ENCODE measurements around the gene CFAP43. TPM values are rescaled to one million over a fixed set of nuclear protein-coding genes. Genes with fewer than 3 reads are reported as not detected.

Gene CFAP43
- total and polyA plus RNA-seq, 9 of the 15 experiments (the other 6 are each of a cell fraction or from before 2014, with no cell fraction given): 0.07 to 0.86 (median 0.11) TPM; not detected in 1

DNA sequence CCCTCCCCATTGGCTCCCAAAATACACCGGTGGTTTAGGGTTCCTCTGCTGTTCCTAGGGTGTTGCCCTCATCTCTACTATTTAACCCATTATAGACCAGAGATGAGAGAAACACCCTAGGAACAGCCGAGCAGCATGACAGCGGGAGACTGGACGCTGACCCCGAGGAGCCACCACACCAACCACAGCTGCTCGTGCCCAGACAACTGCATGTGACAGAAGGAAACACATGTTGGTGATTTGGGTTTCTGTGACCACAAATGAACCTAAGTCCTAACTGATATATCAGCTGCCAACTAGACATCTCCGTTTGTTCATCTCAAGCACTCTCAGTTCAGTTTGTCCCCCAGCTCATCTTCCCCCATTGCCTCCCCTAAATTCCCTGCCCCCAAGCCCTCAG, 13.4 kb downstream of the CFAP43 start (continued):
- TF ChIP-seq SUPT5H (IDR thresholded peaks at IDR 0.05) (no peak), FOSL1 (tag; conservative IDR thresholded peaks at IDR 0.05) (no peak), ZC3H8 (IDR thresholded peaks at IDR 0.05) (no peak)

DNA sequence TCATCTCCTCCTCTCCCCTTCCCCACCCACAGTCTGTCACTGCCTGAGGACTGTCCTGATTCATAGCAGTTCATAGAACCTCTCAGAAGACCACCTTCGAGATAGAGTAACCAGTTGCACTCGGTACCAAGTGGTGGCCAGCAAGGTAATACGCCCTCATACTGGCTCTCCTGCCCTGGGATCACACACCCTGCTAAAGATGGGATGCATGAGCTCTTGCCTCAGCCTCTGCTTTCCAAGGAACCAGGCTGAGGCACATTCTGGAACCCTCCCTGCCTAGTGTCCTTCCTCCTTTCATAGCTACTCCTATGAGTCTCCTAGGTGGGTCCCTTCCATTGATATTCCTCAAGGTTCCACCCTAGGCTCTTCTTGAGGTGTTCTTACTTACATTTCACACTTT, 15.5 kb downstream of the CFAP43 start:
- TF ChIP-seq ZFP36 (IDR thresholded peaks at IDR 0.05; ENCODE audit: low read depth, low read length, partially characterized antibody) (peak; percentile 63), ATF7 (IDR thresholded peaks at IDR 0.05) (no peak)
- WGBS (ENCODE audit: insufficient coverage, low coverage, missing lambda C conversion rate): 4% methylated on average over 3 of the region's 3 CpGs
- Histone ChIP-seq H2AFZ (ENCODE audit: low read depth, low read length) (no peak overlapping the region), H3K4me3 (no peak overlapping the region), H3K4me2 (ENCODE audit: insufficient read depth, low read length) (no peak overlapping the region), H3K36me3 (ENCODE audit: control insufficient read depth, insufficient read depth, low read length) (no peaks in the 10 kb centered on the region), H3K27me3 (ENCODE audit: control insufficient read depth in 2 of 2, insufficient read depth in 2 of 2, low read length in 2 of 2) (no peaks in the 10 kb centered on the region), H3K4me1 (replicated peaks in 1 of 2; ENCODE audit: control insufficient read depth in 2 of 2, insufficient read depth in 2 of 2, low read length in 2 of 2) (no peaks in the 10 kb centered on the region), H3K27ac (ENCODE audit: extremely low read depth, low read depth, low read length) (no peak overlapping the region), H3K9me3 (replicated peaks; ENCODE audit: control insufficient read depth, insufficient read depth, low read depth, low read length) (peaks cover 1% of the 10 kb centered on the region; the same call in 1 of the 2 replicates), H3K9ac (ENCODE audit: insufficient read depth in 1 of 2, low read depth in 2 of 2, low read length in 2 of 2) (no peak overlapping the region), H4K20me1 (replicated peaks; ENCODE audit: control insufficient read depth, insufficient read depth, low read length) (no peaks in the 10 kb centered on the region), H3K9me1 (ENCODE audit: control insufficient read depth, insufficient read depth, low read length) (no peaks in the 10 kb centered on the region), H3K79me2 (ENCODE audit: control insufficient read depth, insufficient read depth, low read length) (no peaks in the 10 kb centered on the region)
- no peak for ATAC-seq
- no peak for FAIRE-seq
- CTCF ChIA-PET (ENCODE audit: low intra/inter-chr PET ratio): no interaction called here
- DNase-seq (ENCODE audit: extremely low read depth in 1 of 4, low spot score in 3 of 4): no peak
- POLR2A ChIA-PET: no interaction called here
- in situ Hi-C loops (cut with MboI): no loop called here
- intact Hi-C loops (cut with micrococcal nuclease): no loop called here
- BruUV-seq (replicated peaks): no TSS peak
